ENCODE results near the gene CACNA1D. TPM values are rescaled to one million over a fixed set of nuclear protein-coding genes. Genes with fewer than 3 reads are reported as not detected.
"Not testable (repeated sequence)": the region's sequence is repeated elsewhere in the genome, so short reads cannot be mapped to it uniquely, and the experiment has no call there.

Gene CACNA1D
- total RNA-seq, 1 experiment from 2014 or later = 0.24 TPM

DNA sequence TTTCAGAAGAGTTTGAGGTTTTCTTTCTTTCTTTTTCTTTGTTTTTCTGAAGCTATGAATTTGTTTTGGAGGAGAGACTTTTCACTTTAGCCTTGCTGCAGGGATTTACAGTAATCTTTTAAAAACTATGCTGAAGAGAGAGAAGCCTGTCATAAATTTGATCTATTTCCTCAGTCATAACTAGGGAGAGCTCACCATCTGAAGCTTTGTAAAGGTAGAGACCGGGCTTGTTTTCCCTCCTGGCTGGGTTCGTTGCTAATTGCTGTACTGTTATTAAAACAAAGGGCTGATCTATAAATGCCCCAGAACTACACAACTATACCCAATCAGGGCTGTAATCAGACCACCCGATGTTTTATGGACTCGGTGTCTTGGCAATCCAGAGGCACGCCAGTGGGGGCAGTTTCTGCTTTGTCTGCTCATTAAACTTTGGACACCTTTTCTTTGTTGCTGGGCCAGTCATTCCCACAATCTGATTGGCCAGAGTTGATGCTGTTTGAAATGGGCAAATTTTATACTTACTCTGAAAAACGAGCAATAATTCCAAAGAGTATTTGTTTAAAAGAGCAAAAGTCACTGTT is 164.3 kb downstream of the CACNA1D start:
- DNase-seq (ENCODE audit: low read depth) = no peak
- in situ Hi-C loops (cut with HindIII; ENCODE audit: low pct_unique_long_range_greater_than_20kb, low sequenced_read_pairs) = no loop called here

DNA sequence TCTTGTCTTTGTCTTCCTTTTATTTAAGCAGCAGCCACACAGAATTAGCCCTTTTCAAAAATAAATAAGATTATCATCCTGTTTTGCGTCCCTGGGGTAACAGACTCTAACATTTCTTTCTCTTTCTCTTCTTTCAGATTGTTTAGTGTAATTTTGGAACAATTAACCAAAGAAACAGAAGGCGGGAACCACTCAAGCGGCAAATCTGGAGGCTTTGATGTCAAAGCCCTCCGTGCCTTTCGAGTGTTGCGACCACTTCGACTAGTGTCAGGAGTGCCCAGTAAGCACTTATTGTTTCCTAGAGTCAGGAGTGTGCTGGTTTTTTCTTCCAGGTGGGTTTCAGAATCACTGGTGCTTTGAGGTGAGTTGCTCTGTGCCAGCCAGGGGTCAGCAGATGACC is 165.6 kb downstream of the CACNA1D start:
- no peak for DNase-seq (ENCODE audit: low read depth)
- in situ Hi-C loops (cut with HindIII; ENCODE audit: low pct_unique_long_range_greater_than_20kb, low sequenced_read_pairs) = no loop called here

GRCh38 chr3:53661480-53661879 is 167.1 kb downstream of the CACNA1D start:
- DNase-seq (ENCODE audit: low read depth) = no peak
- in situ Hi-C loops (cut with HindIII; ENCODE audit: low pct_unique_long_range_greater_than_20kb, low sequenced_read_pairs) = no loop called here

- DNase-seq (ENCODE audit: low read depth); in situ Hi-C loops (cut with HindIII; ENCODE audit: low pct_unique_long_range_greater_than_20kb, low sequenced_read_pairs): not testable (repeated sequence)
Measured at GRCh38 chr3:53664812-53665211, 170.4 kb downstream of the CACNA1D start.

GRCh38 chr3:53665608-53666425 is 171.4 kb downstream of the CACNA1D start:
- DNase-seq (ENCODE audit: low read depth) = no peak
- in situ Hi-C loops (cut with HindIII; ENCODE audit: low pct_unique_long_range_greater_than_20kb, low sequenced_read_pairs) = no loop called here

- in situ Hi-C loops (cut with HindIII; ENCODE audit: low pct_unique_long_range_greater_than_20kb, low sequenced_read_pairs) = no loop called here
- DNase-seq (ENCODE audit: low read depth) = no peak
Measured at GRCh38 chr3:53668872-53669271, 174.5 kb downstream of the CACNA1D start.

- DNase-seq (ENCODE audit: low read depth) = no peak
- in situ Hi-C loops (cut with HindIII; ENCODE audit: low pct_unique_long_range_greater_than_20kb, low sequenced_read_pairs) = no loop called here
Measured at GRCh38 chr3:53670721-53671120, 176.3 kb downstream of the CACNA1D start.

GRCh38 chr3:53671192-53671960 is 177.0 kb downstream of the CACNA1D start:
- in situ Hi-C loops (cut with HindIII; ENCODE audit: low pct_unique_long_range_greater_than_20kb, low sequenced_read_pairs) = no loop called here
- DNase-seq (ENCODE audit: low read depth) = no peak

- in situ Hi-C loops (cut with HindIII; ENCODE audit: low pct_unique_long_range_greater_than_20kb, low sequenced_read_pairs) = no loop called here
- no peak for DNase-seq (ENCODE audit: low read depth)
Measured at GRCh38 chr3:53671961-53672299, 177.5 kb downstream of the CACNA1D start.

GRCh38 chr3:53672981-53673380 is 178.6 kb downstream of the CACNA1D start:
- in situ Hi-C loops (cut with HindIII; ENCODE audit: low pct_unique_long_range_greater_than_20kb, low sequenced_read_pairs) = no loop called here
- DNase-seq (ENCODE audit: low read depth) = no peak

GRCh38 chr3:53673722-53674350 is 179.4 kb downstream of the CACNA1D start:
- in situ Hi-C loops (cut with HindIII; ENCODE audit: low pct_unique_long_range_greater_than_20kb, low sequenced_read_pairs) = no loop called here
- DNase-seq (ENCODE audit: low read depth) = no peak

GRCh38 chr3:53674582-53674981 is 180.2 kb downstream of the CACNA1D start:
- in situ Hi-C loops (cut with HindIII; ENCODE audit: low pct_unique_long_range_greater_than_20kb, low sequenced_read_pairs) = no loop called here

GRCh38 chr3:53675022-53675697 is 180.7 kb downstream of the CACNA1D start:
- DNase-seq (ENCODE audit: low read depth) = no peak
- in situ Hi-C loops (cut with HindIII; ENCODE audit: low pct_unique_long_range_greater_than_20kb, low sequenced_read_pairs) = no loop called here

More at GRCh38 chr3:53674582-53674981, 180.2 kb downstream of the CACNA1D start:
- DNase-seq (ENCODE audit: low read depth) = no peak

GRCh38 chr3:53675942-53676341 is 181.5 kb downstream of the CACNA1D start:
- DNase-seq (ENCODE audit: low read depth) = no peak
- in situ Hi-C loops (cut with HindIII; ENCODE audit: low pct_unique_long_range_greater_than_20kb, low sequenced_read_pairs) = no loop called here

DNA sequence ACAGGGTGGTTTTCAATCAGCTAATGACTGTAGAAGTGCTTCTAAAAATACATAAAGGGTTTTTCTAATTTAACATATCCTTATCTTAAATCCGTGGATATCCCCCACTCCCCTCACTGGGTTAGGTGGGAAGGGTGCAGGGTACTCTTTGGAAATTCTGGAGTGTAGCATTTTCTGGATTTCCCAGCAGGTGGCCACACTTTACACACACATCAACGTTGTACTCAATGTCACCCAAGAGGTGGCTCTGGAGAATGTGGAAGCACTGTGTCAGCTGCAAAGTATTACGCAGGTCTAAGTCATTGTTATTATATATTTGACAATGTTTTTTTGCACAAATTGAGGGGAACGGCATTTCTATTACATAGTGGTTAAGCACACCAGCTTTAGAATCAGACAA is 183.0 kb downstream of the CACNA1D start:
- in situ Hi-C loops (cut with HindIII; ENCODE audit: low pct_unique_long_range_greater_than_20kb, low sequenced_read_pairs) = no loop called here
- no peak for DNase-seq (ENCODE audit: low read depth)

GRCh38 chr3:53680028-53680427 is 185.6 kb downstream of the CACNA1D start:
- in situ Hi-C loops (cut with HindIII; ENCODE audit: low pct_unique_long_range_greater_than_20kb, low sequenced_read_pairs) = no loop called here
- no peak for DNase-seq (ENCODE audit: low read depth)

DNA sequence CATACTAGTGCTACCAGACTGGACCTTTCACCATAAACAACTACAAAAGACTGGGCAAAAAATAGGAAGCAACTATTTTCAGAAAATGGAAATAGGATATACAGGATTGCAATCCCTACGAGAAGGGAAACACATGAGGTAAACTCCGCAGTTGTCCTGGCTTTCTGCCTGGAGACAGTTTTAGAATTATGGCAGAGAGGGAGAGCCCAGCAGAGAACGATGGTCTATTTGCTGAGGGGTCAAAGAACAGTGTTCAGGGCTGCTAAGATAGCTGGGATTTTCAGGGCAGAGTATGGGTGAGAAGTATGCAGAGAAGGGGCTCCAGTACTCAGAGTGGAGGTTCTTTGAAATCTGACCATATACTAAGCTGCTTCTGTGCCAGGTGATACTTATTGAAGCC is 188.4 kb downstream of the CACNA1D start:
- DNase-seq (ENCODE audit: low read depth) = no peak
- in situ Hi-C loops (cut with HindIII; ENCODE audit: low pct_unique_long_range_greater_than_20kb, low sequenced_read_pairs) = no loop called here

DNA sequence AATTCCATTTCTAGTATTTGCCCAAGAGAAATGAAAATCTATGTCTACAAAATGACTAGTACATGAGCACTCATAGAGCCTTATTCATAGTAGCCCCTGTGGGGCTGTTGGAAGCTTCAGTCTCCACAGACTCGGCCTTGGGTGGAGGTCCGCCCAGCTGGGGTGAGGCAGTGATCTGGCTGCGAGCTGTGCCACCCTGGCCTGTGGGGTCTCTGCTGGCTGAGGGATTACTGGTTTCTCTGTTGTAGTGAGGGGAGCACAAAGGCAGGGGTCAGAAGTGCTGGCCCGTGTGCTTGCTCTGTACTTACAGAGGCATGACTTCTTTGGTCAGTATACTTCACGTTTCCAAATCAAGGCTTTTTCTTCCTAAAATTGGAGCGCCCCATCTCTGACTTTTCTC is 193.7 kb downstream of the CACNA1D start:
- in situ Hi-C loops (cut with HindIII; ENCODE audit: low pct_unique_long_range_greater_than_20kb, low sequenced_read_pairs) = no loop called here
- no peak for DNase-seq (ENCODE audit: low read depth)

All from Caki2 (cell line).